CD1c-positive myeloid dendritic cell (primary cell): ENCODE data around the gene CFAP45.
A peak's percentile ranks its signal among the peaks of the same experiment; 100 is the strongest.

Experiments
- DNase-seq: peaks from one replicate; pipeline ENCODE4 v3.0.0-alpha.2; 2016; ENCODE audit errors: extremely low spot score

The CFAP45 gene

GRCh38 chr1:159827102-159827490 is 72.9 kb downstream of the CFAP45 start:
- no peak for DNase-seq

GRCh38 chr1:159826441-159827101 is 73.4 kb downstream of the CFAP45 start, which contains the start of gene SLAMF8:
SLAMF8 (plus strand) TSS chr1:159826873; CDS start chr1:159826899, 26 bp downstream.
- DNase-seq: peak; percentile 95

GRCh38 chr1:159825564-159825963 is 74.4 kb downstream of the CFAP45 start:
- DNase-seq: no peak

GRCh38 chr1:159823406-159823805 is 76.6 kb downstream of the CFAP45 start:
- DNase-seq: no peak
